ENCODE measurements around the gene BRPF3.
A peak's percentile ranks its signal among the peaks of the same experiment; 100 is the strongest.

The BRPF3 gene

GRCh38 chr6:36196113-36196879, at the start of gene BRPF3:
TSS of gene BRPF3 (plus strand) at chr6:36196744. CDS start at chr6:36200323, 3,579 bp downstream.
- peak; percentile 52 to 55 for DNase-seq (ENCODE audit: low read depth in 1 of 2, low spot score in 1 of 2)

- no peak for DNase-seq (ENCODE audit: low read depth in 1 of 2, low spot score in 1 of 2)
Observed at GRCh38 chr6:36147294-36147693, 49.2 kb upstream of the BRPF3 start.

GRCh38 chr6:36149476-36149875, 47.1 kb upstream of the BRPF3 start:
- no peak for DNase-seq (ENCODE audit: low read depth in 1 of 2, low spot score in 1 of 2)

GRCh38 chr6:36150283-36150682, 46.3 kb upstream of the BRPF3 start:
- no peak for DNase-seq (ENCODE audit: low read depth in 1 of 2, low spot score in 1 of 2)

GRCh38 chr6:36154286-36154685, 42.3 kb upstream of the BRPF3 start:
- DNase-seq (ENCODE audit: low read depth in 1 of 2, low spot score in 1 of 2): no peak

GRCh38 chr6:36155662-36156061, 40.9 kb upstream of the BRPF3 start:
- DNase-seq (ENCODE audit: low read depth in 1 of 2, low spot score in 1 of 2): no peak

- no peak for DNase-seq (ENCODE audit: low read depth in 1 of 2, low spot score in 1 of 2)
Observed at GRCh38 chr6:36160147-36160760, 36.3 kb upstream of the BRPF3 start.

GRCh38 chr6:36169023-36170007, 27.2 kb upstream of the BRPF3 start:
- DNase-seq (ENCODE audit: low read depth in 1 of 2, low spot score in 1 of 2): no peak

GRCh38 chr6:36170704-36171103, 25.8 kb upstream of the BRPF3 start:
- DNase-seq (ENCODE audit: low read depth in 1 of 2, low spot score in 1 of 2): no peak

GRCh38 chr6:36171573-36171972, 25.0 kb upstream of the BRPF3 start:
- no peak for DNase-seq (ENCODE audit: low read depth in 1 of 2, low spot score in 1 of 2)

- no peak for DNase-seq (ENCODE audit: low read depth in 1 of 2, low spot score in 1 of 2)
Observed at GRCh38 chr6:36177166-36177565, 19.4 kb upstream of the BRPF3 start.

- DNase-seq (ENCODE audit: low read depth in 1 of 2, low spot score in 1 of 2): no peak
Observed at GRCh38 chr6:36178544-36178943, 18.0 kb upstream of the BRPF3 start.

GRCh38 chr6:36180126-36180525, 16.4 kb upstream of the BRPF3 start:
- no peak for DNase-seq (ENCODE audit: low read depth in 1 of 2, low spot score in 1 of 2)

GRCh38 chr6:36184311-36184710, 12.2 kb upstream of the BRPF3 start:
- no peak for DNase-seq (ENCODE audit: low read depth in 1 of 2, low spot score in 1 of 2)

GRCh38 chr6:36186199-36186598, 10.3 kb upstream of the BRPF3 start:
- DNase-seq (ENCODE audit: low read depth in 1 of 2, low spot score in 1 of 2): no peak

- no peak for DNase-seq (ENCODE audit: low read depth in 1 of 2, low spot score in 1 of 2)
Observed at GRCh38 chr6:36187446-36187845, 9.1 kb upstream of the BRPF3 start.

GRCh38 chr6:36195471-36196112, 952 bp upstream of the BRPF3 start:
- no peak for DNase-seq (ENCODE audit: low read depth in 1 of 2, low spot score in 1 of 2)

- peak; percentile 98 to 100 for DNase-seq (ENCODE audit: low read depth in 1 of 2, low spot score in 1 of 2)
Observed at GRCh38 chr6:36196880-36197548, 470 bp downstream of the BRPF3 start.

GRCh38 chr6:36197739-36198221, 1.2 kb downstream of the BRPF3 start:
- no peak for DNase-seq (ENCODE audit: low read depth in 1 of 2, low spot score in 1 of 2)

GRCh38 chr6:36198986-36199385, 2.4 kb downstream of the BRPF3 start:
- DNase-seq (ENCODE audit: low read depth in 1 of 2, low spot score in 1 of 2): no peak
